ENCODE results near the gene TAF5.
"Not testable (repeated sequence)": the region's sequence is repeated elsewhere in the genome, so short reads cannot be mapped to it uniquely, and the experiment has no call there.

The TAF5 gene

GRCh38 chr10:103415581-103415980 is 47.8 kb downstream of the TAF5 start:
- no peak for DNase-seq

- peak; percentile 46 to 55 for DNase-seq
These were observed 48.8 kb downstream of the TAF5 start for GRCh38 chr10:103416436-103417147.

GRCh38 chr10:103417148-103417469 is 49.3 kb downstream of the TAF5 start:
- not testable (repeated sequence) for DNase-seq

GRCh38 chr10:103417601-103418000 is 49.8 kb downstream of the TAF5 start:
- no peak for DNase-seq

- DNase-seq: no peak
These were observed 51.3 kb downstream of the TAF5 start for GRCh38 chr10:103419101-103419500.

GRCh38 chr10:103423748-103424147 is 56.0 kb downstream of the TAF5 start:
- DNase-seq: no peak

- DNase-seq: no peak
These were observed 60.1 kb downstream of the TAF5 start for GRCh38 chr10:103427866-103428265.

- DNase-seq: no peak
These were observed 61.3 kb downstream of the TAF5 start for GRCh38 chr10:103428989-103429643.

GRCh38 chr10:103429647-103430046 is 61.9 kb downstream of the TAF5 start:
- DNase-seq: no peak

GRCh38 chr10:103431902-103432301 is 64.1 kb downstream of the TAF5 start:
- DNase-seq: no peak

GRCh38 chr10:103433858-103434257 is 66.1 kb downstream of the TAF5 start:
- no peak for DNase-seq
